Esophagus muscularis mucosa (tissue), 3 donors: ENCODE results near the gene OSBPL3.

ENCODE experiments used
- CTCF ChIP-seq, 3 experiments: fragments of 200-600 bp in 2 of 3; fragments of 450-650 bp in 1 of 3; sonication (generic) in 2 of 3; IDR thresholded peaks; one replicate each; pipeline ENCODE4 v1.5.1; 2017 to 2019; ENCODE audit warnings: antibody characterized with exemption in 3 of 3, mild to moderate bottlenecking in 2 of 3, moderate library complexity in 1 of 3
- POLR2A ChIP-seq: fragments of 450-650 bp; IDR thresholded peaks from one replicate; pipeline ENCODE4 v1.6.1; 2017; ENCODE audit warnings: antibody characterized with exemption, moderate library complexity, mild to moderate bottlenecking, low read depth

DNA sequence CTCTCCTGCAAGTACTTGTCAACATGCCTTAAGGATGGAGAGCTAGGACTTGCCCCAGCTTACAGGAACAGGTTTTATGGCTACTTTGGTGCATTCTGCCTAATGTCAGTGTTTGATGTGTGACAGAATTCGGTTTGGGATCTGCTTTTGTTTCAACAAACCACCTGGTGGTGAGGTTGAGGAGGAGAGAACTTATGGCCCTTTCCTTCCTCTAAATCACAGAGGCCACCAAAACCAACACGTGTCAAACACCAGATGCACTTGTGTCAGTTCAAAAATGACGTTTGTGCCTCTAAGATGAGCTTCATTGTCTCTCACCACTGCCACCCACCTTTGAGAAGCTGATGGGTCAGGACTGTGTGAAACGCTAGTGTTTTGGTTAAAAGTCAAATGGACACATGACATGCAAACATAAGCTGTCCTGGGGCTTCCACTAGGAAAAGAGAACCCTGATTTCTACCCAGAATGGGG, 83.9 kb downstream of the OSBPL3 start:
- TF ChIP-seq CTCF (IDR thresholded peaks at IDR 0.05) (no peak), POLR2A (no peak)
